ENCODE results near the gene NDST1. TPM values are rescaled to one million over a fixed set of nuclear protein-coding genes. Genes with fewer than 3 reads are reported as not detected.

The NDST1 gene
- polyA plus RNA-seq, 1 donor (not counting 4 experiments of a cell fraction or from before 2014, with no cell fraction given) = 24.9 TPM

GRCh38 chr5:150556859-150557508 lies 49.1 kb downstream of the NDST1 start:
- H3K36me3 ChIP-seq (ENCODE audit: control insufficient read depth in 2 of 2, extremely low read depth in 1 of 2, insufficient read depth in 2 of 2, low read length in 2 of 2) = peaks cover 14 to 33% of the 10 kb centered on the region in 2 experiments
- dilution Hi-C loops (cut with MboI; ENCODE audit: extremely low pct_ligation_motif_present, low sequenced_read_pairs) = no loop called here
- no peak overlapping the region for H3K4me3 ChIP-seq (ENCODE audit: control insufficient read depth in 2 of 3, extremely low read depth in 1 of 3, insufficient read depth in 2 of 3, low read depth in 1 of 3, low read length in 3 of 3)
- H3K9ac ChIP-seq (ENCODE audit: control insufficient read depth, extremely low read depth, insufficient read depth, low read length) = no peak overlapping the region
- H3K9me1 ChIP-seq (ENCODE audit: control insufficient read depth, extremely low read depth, insufficient read depth, low read length) = no peaks in the 10 kb centered on the region
- H3K9me3 ChIP-seq (ENCODE audit: control insufficient read depth, low read depth, low read length) = no peaks in the 10 kb centered on the region
- FAIRE-seq (no peak), DNase-seq (ENCODE audit: low read depth, low spot score) (no peak)
- H3K27ac ChIP-seq (ENCODE audit: control insufficient read depth, insufficient read depth, low read length) = no peak overlapping the region
- H3K4me2 ChIP-seq (ENCODE audit: control insufficient read depth, extremely low read depth, insufficient read depth, low read depth, low read length) = no peak overlapping the region
- TF ChIP-seq CTCF (optimal IDR thresholded peaks at IDR 0.05 in 1 of 3, IDR thresholded peaks at IDR 0.05 in 1 of 3, conservative IDR thresholded peaks at IDR 0.05 in 1 of 3; ENCODE audit: extremely low read depth in 1 of 3, insufficient read depth in 2 of 3, low read length in 3 of 3) (no peak), EZH2 (IDR thresholded peaks at IDR 0.05; ENCODE audit: low read length) (no peak)
- H2AFZ ChIP-seq (ENCODE audit: control insufficient read depth, low read length) = no peak overlapping the region
- H4K20me1 ChIP-seq (ENCODE audit: control insufficient read depth, extremely low read depth, insufficient read depth, low read length) = no peaks in the 10 kb centered on the region
- H3K27me3 ChIP-seq (ENCODE audit: control insufficient read depth, extremely low read depth, insufficient read depth, low read length) = no peaks in the 10 kb centered on the region
- H3K79me2 ChIP-seq (ENCODE audit: control insufficient read depth, insufficient read depth, low read length) = no peaks in the 10 kb centered on the region
- peaks cover 6% of the 10 kb centered on the region for H3K4me1 ChIP-seq (ENCODE audit: control insufficient read depth, extremely low read depth, insufficient read depth, low read length)

GRCh38 chr5:150557509-150557872 lies 49.6 kb downstream of the NDST1 start:
- no peak for FAIRE-seq
- TF ChIP-seq CTCF (optimal IDR thresholded peaks at IDR 0.05 in 1 of 3, IDR thresholded peaks at IDR 0.05 in 1 of 3, conservative IDR thresholded peaks at IDR 0.05 in 1 of 3; ENCODE audit: extremely low read depth in 1 of 3, insufficient read depth in 2 of 3, low read length in 3 of 3) (no peak), EZH2 (IDR thresholded peaks at IDR 0.05; ENCODE audit: low read length) (no peak)
- peaks cover 6% of the 10 kb centered on the region for H3K4me1 ChIP-seq (ENCODE audit: control insufficient read depth, extremely low read depth, insufficient read depth, low read length)
- H2AFZ ChIP-seq (ENCODE audit: control insufficient read depth, low read length) = no peak overlapping the region
- H3K4me2 ChIP-seq (ENCODE audit: control insufficient read depth, extremely low read depth, insufficient read depth, low read depth, low read length) = no peak overlapping the region
- no peaks in the 10 kb centered on the region for H3K27me3 ChIP-seq (ENCODE audit: control insufficient read depth, extremely low read depth, insufficient read depth, low read length)
- dilution Hi-C loops (cut with MboI; ENCODE audit: extremely low pct_ligation_motif_present, low sequenced_read_pairs) = no loop called here
- peaks cover 14 to 29% of the 10 kb centered on the region in 2 experiments for H3K36me3 ChIP-seq (ENCODE audit: control insufficient read depth in 2 of 2, extremely low read depth in 1 of 2, insufficient read depth in 2 of 2, low read length in 2 of 2)
- H3K9ac ChIP-seq (ENCODE audit: control insufficient read depth, extremely low read depth, insufficient read depth, low read length) = no peak overlapping the region
- H3K4me3 ChIP-seq (ENCODE audit: control insufficient read depth in 2 of 3, extremely low read depth in 1 of 3, insufficient read depth in 2 of 3, low read depth in 1 of 3, low read length in 3 of 3) = no peak overlapping the region
- H4K20me1 ChIP-seq (ENCODE audit: control insufficient read depth, extremely low read depth, insufficient read depth, low read length) = no peaks in the 10 kb centered on the region
- H3K27ac ChIP-seq (ENCODE audit: control insufficient read depth, insufficient read depth, low read length) = no peak overlapping the region
- no peaks in the 10 kb centered on the region for H3K9me1 ChIP-seq (ENCODE audit: control insufficient read depth, extremely low read depth, insufficient read depth, low read length)
- no peak for DNase-seq (ENCODE audit: low read depth, low spot score)
- H3K79me2 ChIP-seq (ENCODE audit: control insufficient read depth, insufficient read depth, low read length) = no peaks in the 10 kb centered on the region
- H3K9me3 ChIP-seq (ENCODE audit: control insufficient read depth, low read depth, low read length) = peaks cover 2% of the 10 kb centered on the region
